GM18498 (cell line): ENCODE results near the gene METTL24.

ENCODE experiments used
- ATAC-seq: cut with Tn5 transposase; IDR thresholded peaks from one replicate; pipeline ENCODE4 v1.9.1; 2021; ENCODE audit warnings: mild to moderate bottlenecking, moderate library complexity; ENCODE audit not compliant: unreplicated experiment

METTL24 gene

DNA sequence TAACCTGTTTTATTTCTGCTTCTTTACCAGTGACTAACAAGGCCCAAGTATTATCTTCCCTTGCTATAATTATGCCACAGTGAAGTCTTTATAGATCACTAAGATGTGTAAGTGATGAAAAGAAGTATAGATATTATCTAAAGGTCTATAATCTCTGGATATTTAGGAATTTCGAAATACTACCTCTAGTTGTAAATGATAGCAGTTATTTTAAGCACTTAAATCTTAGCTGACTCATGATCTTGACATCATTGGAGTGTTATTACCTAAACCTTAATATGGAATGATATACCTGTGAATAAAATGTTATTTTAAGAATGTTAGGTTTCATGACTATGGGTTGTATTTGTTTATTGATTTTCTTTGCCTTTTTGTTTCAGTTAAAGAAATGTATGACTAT is 146.4 kb downstream of the METTL24 start:
- ATAC-seq = no peak

DNA sequence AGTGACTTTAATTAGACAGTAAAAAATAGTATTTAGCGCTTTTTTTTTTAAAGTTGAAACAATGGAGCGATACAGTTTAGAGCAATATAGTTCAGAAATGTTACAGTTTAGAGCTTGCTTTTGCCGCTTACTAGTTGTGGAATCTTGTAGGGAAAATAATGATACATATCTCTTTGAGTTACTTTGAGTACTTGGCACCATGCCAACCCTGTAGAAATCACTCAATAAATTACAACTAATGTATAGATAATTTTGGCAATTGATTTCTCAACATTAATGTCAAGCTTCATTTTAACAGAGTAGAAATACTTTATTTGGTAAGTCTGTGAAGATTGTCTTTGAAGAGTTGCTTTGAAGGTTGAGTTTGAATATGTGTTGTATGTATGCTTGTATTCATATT is 150.5 kb downstream of the METTL24 start:
- ATAC-seq = no peak

DNA sequence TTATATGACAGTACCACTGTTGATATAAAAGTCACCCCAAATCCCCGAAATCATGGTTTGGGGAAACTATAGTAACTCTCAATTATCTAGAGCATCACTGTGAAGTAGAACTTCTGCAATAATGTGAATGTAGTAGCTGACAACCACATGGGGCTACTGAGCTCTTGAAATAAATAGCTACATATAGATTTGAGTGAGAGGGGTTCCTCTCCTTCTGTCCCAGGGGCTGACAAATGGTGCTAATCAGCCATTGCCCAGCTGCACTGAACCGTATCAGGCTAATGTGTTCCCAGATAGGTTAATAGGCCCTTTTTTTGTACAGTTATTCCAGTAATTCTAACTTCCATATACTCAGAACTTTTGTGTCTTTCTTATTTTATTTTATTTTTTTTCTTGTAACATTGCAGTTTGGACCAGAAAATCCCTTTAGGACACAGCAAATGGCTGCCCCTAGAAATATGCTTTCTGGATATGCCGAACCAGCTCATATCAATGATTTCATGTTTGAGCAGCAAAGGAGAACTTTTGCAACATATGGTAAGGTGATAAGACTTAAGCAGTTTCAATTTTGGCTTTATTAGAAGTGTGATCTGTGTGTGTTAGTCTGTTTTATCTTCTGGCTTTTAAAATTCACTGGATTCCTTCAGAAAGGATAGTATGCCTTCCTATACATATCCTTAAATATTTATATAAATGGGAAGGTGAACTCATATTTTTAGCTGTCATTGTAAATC is 156.8 kb downstream of the METTL24 start:
- ATAC-seq = no peak

DNA sequence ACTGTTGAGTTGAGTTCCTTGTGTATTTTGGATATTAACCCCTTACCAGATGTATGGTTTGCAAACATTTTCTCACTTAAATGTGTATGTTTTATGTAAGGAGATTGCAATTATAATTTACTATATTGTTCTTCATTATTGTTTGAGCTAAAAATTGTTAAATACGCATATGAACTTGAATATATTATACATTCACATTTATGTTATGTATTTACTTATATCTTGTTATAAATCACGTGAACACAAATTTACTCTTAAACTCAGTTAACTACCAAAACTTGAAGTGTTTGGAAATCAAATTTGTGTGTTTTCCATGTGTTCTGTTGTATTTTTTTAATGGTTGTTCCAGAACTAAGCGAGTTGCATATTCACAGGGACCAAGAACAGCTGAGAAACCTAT is 159.6 kb downstream of the METTL24 start:
- no peak for ATAC-seq

DNA sequence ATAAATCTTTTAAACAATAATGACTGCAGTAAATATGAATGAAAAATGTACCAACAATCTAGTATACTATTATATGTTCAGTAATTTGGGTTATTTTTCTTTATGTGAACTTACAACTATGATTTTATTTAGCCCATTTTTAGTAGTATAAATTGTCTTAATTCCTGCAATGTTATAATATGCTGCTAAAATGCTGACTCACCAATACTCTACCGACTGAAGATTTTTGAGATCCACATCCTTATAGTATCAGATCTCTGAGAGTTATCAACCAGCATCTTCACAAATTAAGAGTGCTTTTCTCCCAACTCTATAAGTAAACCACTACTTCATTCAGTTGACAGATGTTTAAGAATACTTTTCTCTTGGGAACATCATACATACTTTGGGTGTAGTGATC is 161.3 kb downstream of the METTL24 start:
- ATAC-seq = no peak

DNA sequence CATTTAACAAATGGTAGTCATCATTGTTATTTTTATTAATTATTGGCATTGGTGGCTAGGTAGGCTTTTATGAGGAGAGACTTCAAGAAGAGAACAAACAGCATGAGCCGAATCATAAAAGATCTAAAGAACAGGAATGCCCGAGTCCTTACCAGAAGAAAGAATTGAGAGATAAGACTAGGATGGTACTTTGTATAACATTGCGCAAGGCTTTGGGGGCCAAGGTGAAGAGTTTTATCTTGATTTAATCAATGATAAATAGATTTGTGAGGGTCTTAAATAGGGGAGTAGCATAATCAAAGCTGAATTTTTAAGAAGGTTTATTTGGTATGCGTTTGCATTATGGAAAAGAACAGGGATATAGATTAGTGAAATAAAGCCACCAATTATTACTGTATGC is 162.5 kb downstream of the METTL24 start:
- ATAC-seq = no peak
